Naive thymus-derived CD8-positive, alpha-beta T cell (primary cell): ENCODE measurements around the gene RIMBP2. TPM values are rescaled to one million over a fixed set of nuclear protein-coding genes. Genes with fewer than 3 reads are reported as not detected.

Experiments used
- ATAC-seq, 2 donors: fragments of 150-1000 bp; cut with Tn5 transposase in 1 of 2; sonication (Bioruptor Pico), chemical (Tn5 transposase) in 1 of 2; 1 replicate in 1 of 2; 2 replicates in 1 of 2; pipeline ENCODE4 v1.10.0; 2021; ENCODE audit warnings: mild to moderate bottlenecking in 2 of 2, moderate library complexity in 2 of 2
- POLR2A ChIA-PET: fragments of 350-600 bp; sonication (Branson Sonifier 250); formaldehyde crosslinking; loops from one replicate; lab custom pipeline; 2021; ENCODE audit warnings: antibody characterized with exemption; lab: Charles Lee
- DNase-seq, 10 donors: peaks; one replicate each; pipeline versions ENCODE4 v3.0.0 to v3.0.0-alpha.2; 2020 to 2022
- H3K27ac Mint-ChIP-seq, 10 donors: one replicate each; pipeline ENCODE4 v1.8.0; 2020 to 2022; ENCODE audit warnings: mild to moderate bottlenecking in 10 of 10, mixed read lengths in 10 of 10, moderate library complexity in 4 of 10, inconsistent platforms in 1 of 10
- H3K27me3 Mint-ChIP-seq, 5 donors: one replicate each; pipeline ENCODE4 v1.8.0; 2021 to 2022; ENCODE audit warnings: mixed read lengths in 5 of 5
- H3K36me3 Mint-ChIP-seq, 3 donors: one replicate each; pipeline ENCODE4 v1.8.0; 2020 to 2022; ENCODE audit warnings: mixed read lengths in 3 of 3, mild to moderate bottlenecking in 2 of 3, inconsistent platforms in 1 of 3
- H3K4me1 Mint-ChIP-seq, 4 donors: one replicate each; pipeline ENCODE4 v1.8.0; 2021 to 2022; ENCODE audit warnings: mixed read lengths in 4 of 4
- H3K4me3 Mint-ChIP-seq, 10 donors: one replicate each; pipeline ENCODE4 v1.8.0; 2020 to 2022; ENCODE audit warnings: mild to moderate bottlenecking in 10 of 10, mixed read lengths in 10 of 10, moderate library complexity in 6 of 10, inconsistent platforms in 1 of 10
- H3K9me3 Mint-ChIP-seq, 9 donors: one replicate each; pipeline ENCODE4 v1.8.0; 2020 to 2022; ENCODE audit warnings: mixed read lengths in 9 of 9, mild to moderate bottlenecking in 3 of 9, inconsistent platforms in 1 of 9, moderate library complexity in 1 of 9
- polyA plus RNA-seq, 3 donors: library from polyadenylated mRNA; unstranded; fragments of 300-500 nt; fragmentation: Illumina TruSeq; gene quantifications; one replicate each; pipeline ENCODE4 v1.2.3, GENCODE V29; 2021
- total RNA-seq, 8 experiments: library from RNA in 2 of 8; stranded (reverse) in 2 of 8; gene quantifications; one replicate each; pipeline ENCODE4 v1.2.3 and lab custom pipeline; 2021 to 2026

RIMBP2 gene
- total and polyA plus RNA-seq, 5 experiments from 2014 or later = not detected

- no peaks in the 10 kb centered on the region for H3K36me3 Mint-ChIP-seq
- peaks cover 0 to 23% (median 15%) of the 10 kb centered on the region in 5 donors for H3K27me3 Mint-ChIP-seq
- POLR2A ChIA-PET = no interaction called here
- H3K4me1 Mint-ChIP-seq = no peaks in the 10 kb centered on the region
- H3K9me3 Mint-ChIP-seq = no peaks in the 10 kb centered on the region
- H3K4me3 Mint-ChIP-seq = no peak overlapping the region
- DNase-seq (no peak), ATAC-seq (no peak)
- H3K27ac Mint-ChIP-seq = no peak overlapping the region
These were observed 75.2 kb downstream of the RIMBP2 start for GRCh38 chr12:130640901-130641300.

GRCh38 chr12:130640496-130640895 is 75.6 kb downstream of the RIMBP2 start:
- no peak overlapping the region for H3K27ac Mint-ChIP-seq
- no peak overlapping the region for H3K4me3 Mint-ChIP-seq
- DNase-seq (no peak), ATAC-seq (no peak)
- H3K4me1 Mint-ChIP-seq = no peaks in the 10 kb centered on the region
- H3K36me3 Mint-ChIP-seq = no peaks in the 10 kb centered on the region
- peaks cover 0 to 26% (median 19%) of the 10 kb centered on the region in 5 donors for H3K27me3 Mint-ChIP-seq
- H3K9me3 Mint-ChIP-seq = no peaks in the 10 kb centered on the region
- POLR2A ChIA-PET = no interaction called here

GRCh38 chr12:130639476-130640424 is 76.3 kb downstream of the RIMBP2 start:
- Mint-ChIP-seq H3K27ac (no peak overlapping the region), H3K4me1 (no peaks in the 10 kb centered on the region), H3K36me3 (no peaks in the 10 kb centered on the region), H3K27me3 (peaks cover 0 to 32% (median 24%) of the 10 kb centered on the region in 5 donors), H3K9me3 (no peaks in the 10 kb centered on the region), H3K4me3 (no peak overlapping the region)
- ATAC-seq (no peak), DNase-seq (no peak)
- POLR2A ChIA-PET = no interaction called here

- no peaks in the 10 kb centered on the region for H3K9me3 Mint-ChIP-seq
- POLR2A ChIA-PET = no interaction called here
- H3K4me1 Mint-ChIP-seq = no peaks in the 10 kb centered on the region
- ATAC-seq = no peak
- H3K27ac Mint-ChIP-seq = no peak overlapping the region
- H3K4me3 Mint-ChIP-seq = no peak overlapping the region
- H3K36me3 Mint-ChIP-seq = no peaks in the 10 kb centered on the region
- no peak for DNase-seq
- H3K27me3 Mint-ChIP-seq = peaks cover 0 to 31% (median 20%) of the 10 kb centered on the region in 5 donors
These were observed 79.7 kb downstream of the RIMBP2 start for GRCh38 chr12:130636370-130636769.

GRCh38 chr12:130634866-130635265 is 81.2 kb downstream of the RIMBP2 start:
- H3K27ac Mint-ChIP-seq = no peak overlapping the region
- peaks cover 0 to 31% (median 20%) of the 10 kb centered on the region in 5 donors for H3K27me3 Mint-ChIP-seq
- POLR2A ChIA-PET = no interaction called here

GRCh38 chr12:130633771-130634170 is 82.3 kb downstream of the RIMBP2 start:
- no peak overlapping the region for H3K4me3 Mint-ChIP-seq
- H3K27me3 Mint-ChIP-seq = peaks cover 0 to 35% (median 22%) of the 10 kb centered on the region in 5 donors
- no peaks in the 10 kb centered on the region for H3K9me3 Mint-ChIP-seq
- ATAC-seq (no peak), DNase-seq (no peak)
- POLR2A ChIA-PET = no interaction called here
- no peak overlapping the region for H3K27ac Mint-ChIP-seq
- no peaks in the 10 kb centered on the region for H3K36me3 Mint-ChIP-seq
- no peaks in the 10 kb centered on the region for H3K4me1 Mint-ChIP-seq

More at GRCh38 chr12:130634866-130635265, 81.2 kb downstream of the RIMBP2 start:
- Mint-ChIP-seq H3K36me3 (no peaks in the 10 kb centered on the region), H3K9me3 (no peaks in the 10 kb centered on the region), H3K4me3 (no peak overlapping the region), H3K4me1 (no peaks in the 10 kb centered on the region)
- DNase-seq = no peak
- no peak for ATAC-seq

- peaks cover 0 to 31% (median 22%) of the 10 kb centered on the region in 5 donors for H3K27me3 Mint-ChIP-seq
- DNase-seq = no peak
- no peaks in the 10 kb centered on the region for H3K4me1 Mint-ChIP-seq
- H3K4me3 Mint-ChIP-seq = no peak overlapping the region
- H3K9me3 Mint-ChIP-seq = no peaks in the 10 kb centered on the region
- POLR2A ChIA-PET = no interaction called here
- no peaks in the 10 kb centered on the region for H3K36me3 Mint-ChIP-seq
- H3K27ac Mint-ChIP-seq = no peak overlapping the region
- no peak for ATAC-seq
These were observed 83.5 kb downstream of the RIMBP2 start for GRCh38 chr12:130632642-130633041.

- ATAC-seq (no peak), DNase-seq (no peak)
- peaks cover 0 to 3% (median 0%) of the 10 kb centered on the region in 9 donors for H3K9me3 Mint-ChIP-seq
- no peak overlapping the region for H3K27ac Mint-ChIP-seq
- H3K4me3 Mint-ChIP-seq = no peak overlapping the region
- H3K27me3 Mint-ChIP-seq = peaks cover 3 to 13% (median 6%) of the 10 kb centered on the region in 5 donors
- no peaks in the 10 kb centered on the region for H3K36me3 Mint-ChIP-seq
- POLR2A ChIA-PET = no interaction called here
- H3K4me1 Mint-ChIP-seq = no peaks in the 10 kb centered on the region
These were observed 87.8 kb downstream of the RIMBP2 start for GRCh38 chr12:130628304-130628703.

GRCh38 chr12:130627175-130627574 is 88.9 kb downstream of the RIMBP2 start:
- Mint-ChIP-seq H3K36me3 (no peaks in the 10 kb centered on the region), H3K9me3 (peaks cover 0 to 6% (median 2%) of the 10 kb centered on the region in 9 donors), H3K27ac (no peak overlapping the region), H3K27me3 (peaks cover 3 to 10% (median 6%) of the 10 kb centered on the region in 5 donors), H3K4me3 (no peak overlapping the region), H3K4me1 (no peaks in the 10 kb centered on the region)
- DNase-seq (no peak), ATAC-seq (no peak)
- POLR2A ChIA-PET = no interaction called here

GRCh38 chr12:130626601-130627000 is 89.5 kb downstream of the RIMBP2 start:
- ATAC-seq = no peak
- no peaks in the 10 kb centered on the region for H3K4me1 Mint-ChIP-seq
- no peak overlapping the region for H3K27ac Mint-ChIP-seq
- no peak overlapping the region for H3K4me3 Mint-ChIP-seq
- POLR2A ChIA-PET = no interaction called here
- H3K36me3 Mint-ChIP-seq = no peaks in the 10 kb centered on the region
- DNase-seq = no peak
- peaks cover 0 to 6% (median 2%) of the 10 kb centered on the region in 9 donors for H3K9me3 Mint-ChIP-seq
- peaks cover 3 to 10% (median 6%) of the 10 kb centered on the region in 5 donors for H3K27me3 Mint-ChIP-seq

- DNase-seq (no peak), ATAC-seq (no peak)
- POLR2A ChIA-PET = no interaction called here
- Mint-ChIP-seq H3K4me1 (no peaks in the 10 kb centered on the region), H3K9me3 (peaks cover 0 to 6% (median 2%) of the 10 kb centered on the region in 9 donors), H3K4me3 (no peak overlapping the region), H3K27me3 (peaks cover 3 to 10% (median 6%) of the 10 kb centered on the region in 5 donors), H3K27ac (no peak overlapping the region), H3K36me3 (no peaks in the 10 kb centered on the region)
These were observed 90.9 kb downstream of the RIMBP2 start for GRCh38 chr12:130625201-130625600.

GRCh38 chr12:130622803-130623202 is 93.3 kb downstream of the RIMBP2 start:
- ATAC-seq (no peak), DNase-seq (no peak)
- Mint-ChIP-seq H3K36me3 (no peaks in the 10 kb centered on the region), H3K9me3 (peaks cover 0 to 6% (median 2%) of the 10 kb centered on the region in 9 donors), H3K27ac (no peak overlapping the region), H3K4me1 (no peaks in the 10 kb centered on the region), H3K27me3 (peaks cover 0 to 10% (median 4%) of the 10 kb centered on the region in 5 donors), H3K4me3 (no peak overlapping the region)
- POLR2A ChIA-PET = no interaction called here

- H3K27me3 Mint-ChIP-seq = peaks cover 0 to 10% (median 4%) of the 10 kb centered on the region in 5 donors
- DNase-seq (no peak), ATAC-seq (no peak)
- POLR2A ChIA-PET = no interaction called here
- no peak overlapping the region for H3K4me3 Mint-ChIP-seq
- no peaks in the 10 kb centered on the region for H3K4me1 Mint-ChIP-seq
- H3K27ac Mint-ChIP-seq = no peak overlapping the region
- H3K9me3 Mint-ChIP-seq = peaks cover 0 to 6% (median 2%) of the 10 kb centered on the region in 9 donors
- H3K36me3 Mint-ChIP-seq = no peaks in the 10 kb centered on the region
These were observed 94.3 kb downstream of the RIMBP2 start for GRCh38 chr12:130621696-130622298.
